Thyroid gland (tissue), 4 donors: ENCODE data around the gene CALY.

ENCODE experiments used
- POLR2A ChIP-seq, 2 donors: fragments of 450-650 bp; IDR thresholded peaks; one replicate each; pipeline ENCODE4 v1.6.1; 2017; ENCODE audit warnings: antibody characterized with exemption in 2 of 2, mild to moderate bottlenecking in 2 of 2, moderate library complexity in 1 of 2
- TF ChIP-seq, protein P1 (sequence below), 6 experiments: fragments of 200-600 bp in 3 of 6; fragments of 450-650 bp in 3 of 6; sonication (generic) in 3 of 6; IDR thresholded peaks; one replicate each; pipeline ENCODE4 v1.5.1; 2016 to 2019; ENCODE audit warnings: antibody characterized with exemption in 6 of 6, mild to moderate bottlenecking in 2 of 6, inconsistent platforms in 1 of 6, moderate library complexity in 1 of 6

DNA sequence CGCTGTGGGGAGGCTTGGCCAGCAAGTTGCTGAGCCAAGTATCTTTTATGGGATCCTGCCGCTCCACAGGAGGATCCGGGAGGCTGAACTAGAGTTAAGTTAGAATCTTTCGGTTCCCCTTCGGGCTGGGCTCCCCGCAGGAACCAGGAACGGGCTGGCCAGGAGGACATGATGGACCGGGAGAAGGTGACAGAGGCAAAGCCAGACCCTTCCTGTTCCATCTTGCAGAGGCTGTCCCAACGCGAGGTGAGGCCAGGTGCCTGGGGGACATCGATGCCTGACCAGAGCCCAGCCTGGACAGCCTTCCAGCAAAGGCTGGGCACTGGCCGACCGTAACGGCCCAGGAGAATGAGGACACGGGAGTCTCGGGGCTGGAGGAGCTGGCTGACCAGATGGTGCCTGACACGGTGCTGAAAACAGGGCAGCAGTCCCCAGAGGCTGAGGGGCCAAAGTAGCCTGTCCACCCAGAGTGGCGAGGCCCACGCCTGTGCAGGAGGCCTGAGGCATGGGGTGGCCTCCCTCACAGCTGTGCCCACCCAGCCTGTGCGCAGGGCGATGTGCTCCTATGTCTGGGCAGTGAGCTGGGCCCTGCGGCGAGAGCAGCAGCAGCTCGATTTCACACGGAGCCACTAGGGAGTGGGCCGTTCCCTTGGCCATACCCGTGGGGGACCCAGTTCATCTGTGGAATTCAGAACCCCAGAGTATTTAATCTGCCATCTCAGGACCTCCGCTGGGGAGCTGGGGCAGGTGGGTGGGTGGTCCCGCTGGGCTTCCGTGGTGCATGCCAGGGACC lies 40.5 kb upstream of the CALY start:
- TF ChIP-seq, protein P1, sequence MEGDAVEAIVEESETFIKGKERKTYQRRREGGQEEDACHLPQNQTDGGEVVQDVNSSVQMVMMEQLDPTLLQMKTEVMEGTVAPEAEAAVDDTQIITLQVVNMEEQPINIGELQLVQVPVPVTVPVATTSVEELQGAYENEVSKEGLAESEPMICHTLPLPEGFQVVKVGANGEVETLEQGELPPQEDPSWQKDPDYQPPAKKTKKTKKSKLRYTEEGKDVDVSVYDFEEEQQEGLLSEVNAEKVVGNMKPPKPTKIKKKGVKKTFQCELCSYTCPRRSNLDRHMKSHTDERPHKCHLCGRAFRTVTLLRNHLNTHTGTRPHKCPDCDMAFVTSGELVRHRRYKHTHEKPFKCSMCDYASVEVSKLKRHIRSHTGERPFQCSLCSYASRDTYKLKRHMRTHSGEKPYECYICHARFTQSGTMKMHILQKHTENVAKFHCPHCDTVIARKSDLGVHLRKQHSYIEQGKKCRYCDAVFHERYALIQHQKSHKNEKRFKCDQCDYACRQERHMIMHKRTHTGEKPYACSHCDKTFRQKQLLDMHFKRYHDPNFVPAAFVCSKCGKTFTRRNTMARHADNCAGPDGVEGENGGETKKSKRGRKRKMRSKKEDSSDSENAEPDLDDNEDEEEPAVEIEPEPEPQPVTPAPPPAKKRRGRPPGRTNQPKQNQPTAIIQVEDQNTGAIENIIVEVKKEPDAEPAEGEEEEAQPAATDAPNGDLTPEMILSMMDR (IDR thresholded peaks at IDR 0.05) = no peak
- no peak for TF ChIP-seq POLR2A (IDR thresholded peaks at IDR 0.05)
